ENCODE results near the gene RYR2.

- TF ChIP-seq CTCF (IDR thresholded peaks at IDR 0.05): no peak
- no peak for TF ChIP-seq POLR2A (IDR thresholded peaks at IDR 0.05)
- TF ChIP-seq EP300 (IDR thresholded peaks at IDR 0.05): no peak
These were observed 285.1 kb downstream of the RYR2 start for GRCh38 chr1:237327061-237327460.

All from tibial nerve (tissue), 4 donors.